HG02571 (cell line): Measurements from ENCODE around the gene ATXN7L3.

ENCODE experiments used
- ATAC-seq: cut with Tn5 transposase; IDR thresholded peaks from one replicate; pipeline ENCODE4 v1.9.1; 2021; ENCODE audit warnings: mild to moderate bottlenecking, moderate library complexity; ENCODE audit not compliant: unreplicated experiment

ATXN7L3 gene

GRCh38 chr17:44203731-44204440 lies 4.2 kb upstream of the ATXN7L3 start:
- no peak for ATAC-seq

GRCh38 chr17:44202756-44203155 lies 3.1 kb upstream of the ATXN7L3 start:
- no peak for ATAC-seq

- ATAC-seq = no peak
These were observed 933 bp upstream of the ATXN7L3 start for GRCh38 chr17:44200478-44201155.

GRCh38 chr17:44198721-44199552 lies 747 bp downstream of the ATXN7L3 start:
- ATAC-seq = peak; percentile 9

GRCh38 chr17:44197980-44198720 lies 1.5 kb downstream of the ATXN7L3 start:
- ATAC-seq = no peak

GRCh38 chr17:44197107-44197506 lies 2.6 kb downstream of the ATXN7L3 start:
- ATAC-seq = no peak

- ATAC-seq = no peak
These were observed 6.2 kb downstream of the ATXN7L3 start for GRCh38 chr17:44193326-44194084.

GRCh38 chr17:44192750-44193149 lies 6.9 kb downstream of the ATXN7L3 start:
- no peak for ATAC-seq

- ATAC-seq = no peak
These were observed 7.7 kb downstream of the ATXN7L3 start for GRCh38 chr17:44191941-44192496.

GRCh38 chr17:44191369-44191768 lies 8.3 kb downstream of the ATXN7L3 start:
- ATAC-seq = no peak

- no peak for ATAC-seq
These were observed 9.2 kb downstream of the ATXN7L3 start for GRCh38 chr17:44190481-44190880.

- no peak for ATAC-seq
These were observed 10.9 kb downstream of the ATXN7L3 start for GRCh38 chr17:44188576-44189403.

GRCh38 chr17:44187131-44187899 lies 12.4 kb downstream of the ATXN7L3 start:
- peak; percentile 50 for ATAC-seq

GRCh38 chr17:44186307-44187130 lies 13.2 kb downstream of the ATXN7L3 start, which contains the start of gene TMUB2:
Gene TMUB2, plus strand, starts transcription at chr17:44186972. Its CDS starts 737 bp downstream, at chr17:44187709.
- peak; percentile 86 for ATAC-seq

GRCh38 chr17:44184212-44184810 lies 15.4 kb downstream of the ATXN7L3 start:
- ATAC-seq = no peak

- no peak for ATAC-seq
These were observed 16.7 kb downstream of the ATXN7L3 start for GRCh38 chr17:44183024-44183423.

GRCh38 chr17:44178133-44178532 lies 21.6 kb downstream of the ATXN7L3 start:
- ATAC-seq = no peak
